Measurements from ENCODE around the gene AFAP1.

The AFAP1 gene

DNA sequence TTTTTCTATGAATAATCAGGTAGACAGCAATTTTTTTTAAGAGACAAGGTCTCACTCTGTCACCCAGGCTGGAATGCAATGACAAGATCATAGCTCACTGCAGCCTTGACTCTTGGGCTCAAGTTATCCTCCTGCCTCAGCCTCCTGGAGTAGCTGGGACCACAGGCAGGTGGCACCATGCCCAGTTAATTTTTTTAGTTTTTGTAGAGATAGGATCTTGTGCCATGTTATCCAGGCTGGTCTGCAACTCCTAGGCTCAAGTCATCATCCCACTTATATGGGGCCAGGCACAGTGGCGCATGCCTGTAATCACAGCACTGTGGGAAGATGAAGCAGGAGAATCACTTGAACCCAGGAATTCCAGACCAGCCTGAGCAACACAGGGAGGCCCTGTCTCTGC, 26.8 kb downstream of the AFAP1 start:
- DNase-seq, result no peak

DNA sequence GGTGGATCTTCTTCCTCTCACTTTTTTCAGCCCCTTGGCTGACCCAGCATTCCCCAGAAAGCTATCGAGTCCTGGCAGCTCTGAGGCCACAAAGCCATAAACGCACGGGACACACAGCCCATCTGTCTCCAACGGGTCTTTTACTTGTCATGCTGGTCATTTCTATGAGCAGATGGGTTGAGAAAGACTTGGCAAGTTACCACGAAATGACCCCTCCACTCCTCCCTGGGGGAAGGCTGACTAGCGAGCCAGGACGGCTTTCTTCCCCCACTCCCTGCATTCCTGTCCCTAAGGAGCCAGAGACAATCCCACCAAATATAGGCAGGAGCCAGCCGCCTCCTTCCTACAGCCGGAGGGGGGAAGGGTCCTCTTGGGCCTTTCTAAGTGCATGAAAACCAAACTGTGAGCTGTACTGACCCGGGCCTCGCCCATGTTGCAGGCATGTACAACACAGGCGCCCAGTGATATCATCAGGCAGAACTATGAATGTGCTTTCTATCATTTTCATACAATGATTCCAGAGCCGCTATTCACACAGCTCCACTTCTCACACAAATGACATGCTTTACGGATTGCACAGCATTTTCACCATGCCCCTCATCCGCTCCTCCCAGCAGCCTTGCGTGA, 28.6 kb downstream of the AFAP1 start:
- no peak for DNase-seq

DNA sequence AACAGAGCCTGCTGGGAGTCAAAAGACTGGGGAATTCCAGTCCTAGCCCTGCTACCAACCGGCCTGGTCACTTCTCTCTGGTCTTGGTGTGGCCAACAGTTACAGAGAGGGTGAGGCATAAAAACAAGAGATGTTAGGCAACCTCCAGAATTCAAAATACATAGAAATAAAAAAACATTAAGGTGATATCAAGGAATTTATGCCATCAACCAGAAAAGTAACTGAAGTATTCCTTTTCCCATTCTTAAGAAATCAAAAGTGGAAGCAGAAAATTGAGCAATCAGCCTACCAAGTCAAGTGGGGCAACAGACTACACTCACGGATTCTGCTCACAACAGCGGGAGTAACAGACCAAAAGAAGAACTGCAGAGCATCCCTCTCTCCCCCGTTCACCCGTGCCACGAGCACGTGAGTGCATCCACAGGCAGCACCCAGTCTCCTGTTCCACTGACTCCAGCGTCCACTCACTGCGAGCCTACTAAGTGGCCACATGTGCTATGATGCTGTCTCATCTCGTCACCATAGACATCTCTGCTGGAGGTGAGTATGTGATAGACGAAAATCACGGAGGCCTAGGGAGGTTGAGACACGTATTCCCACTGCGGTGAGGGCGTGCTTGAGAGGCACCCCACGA, 29.3 kb downstream of the AFAP1 start:
- DNase-seq, result no peak

DNA sequence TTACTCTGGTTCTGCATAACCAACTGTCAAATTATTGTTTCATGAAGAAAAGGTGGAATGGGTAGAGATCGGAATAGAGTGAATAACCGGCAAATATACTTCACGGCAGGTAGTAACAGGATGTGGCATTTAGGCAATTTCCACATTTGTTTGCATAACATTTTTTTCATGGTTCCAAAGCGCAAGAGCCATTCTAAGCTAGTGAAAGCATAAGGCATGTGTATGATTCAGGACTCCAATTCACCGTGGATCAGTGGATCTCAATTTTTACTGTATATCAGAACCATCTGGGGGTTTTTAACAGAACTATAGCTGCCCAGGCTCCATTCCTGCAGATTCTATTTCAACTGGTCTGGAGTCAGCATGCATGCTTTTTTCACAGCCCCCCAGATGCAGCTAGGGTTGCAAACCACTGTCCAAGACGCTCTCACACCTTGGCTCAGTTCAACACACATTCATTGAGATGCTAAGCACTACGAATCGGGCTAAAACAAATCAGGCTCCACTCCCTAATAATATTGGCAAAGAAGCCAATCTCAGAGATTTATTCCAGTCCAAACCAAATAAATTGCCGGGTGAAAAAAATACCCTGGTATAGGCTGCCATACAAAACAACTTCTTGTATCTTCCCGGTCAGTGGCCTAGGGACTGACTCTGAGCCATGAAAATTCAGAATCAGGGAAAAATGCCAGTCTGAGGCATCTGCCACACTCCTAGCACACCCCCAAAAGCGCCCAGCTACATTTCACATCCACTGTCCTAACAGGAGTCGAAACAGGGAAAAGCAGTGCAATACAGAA, 30.0 kb downstream of the AFAP1 start:
- no peak for DNase-seq

DNA sequence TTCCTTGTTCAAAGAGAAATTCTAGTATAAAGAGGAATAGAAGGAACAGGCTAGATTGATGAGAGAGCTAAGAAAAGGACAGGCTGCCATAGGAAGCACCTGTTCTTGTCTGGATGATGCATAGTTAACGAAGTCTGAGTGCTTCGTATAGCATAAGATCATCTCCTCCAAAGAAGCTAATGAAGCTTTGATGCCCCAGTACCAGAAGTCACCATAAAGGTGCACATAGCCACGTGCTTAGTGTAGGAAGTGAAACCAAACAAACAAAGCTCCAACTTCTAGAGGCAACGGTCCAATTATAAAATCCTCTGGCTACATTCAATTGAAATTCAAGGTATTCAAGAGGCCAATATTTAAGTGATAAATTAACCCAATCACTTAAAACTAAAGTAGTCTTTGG, 31.0 kb downstream of the AFAP1 start:
- DNase-seq, result no peak

DNA sequence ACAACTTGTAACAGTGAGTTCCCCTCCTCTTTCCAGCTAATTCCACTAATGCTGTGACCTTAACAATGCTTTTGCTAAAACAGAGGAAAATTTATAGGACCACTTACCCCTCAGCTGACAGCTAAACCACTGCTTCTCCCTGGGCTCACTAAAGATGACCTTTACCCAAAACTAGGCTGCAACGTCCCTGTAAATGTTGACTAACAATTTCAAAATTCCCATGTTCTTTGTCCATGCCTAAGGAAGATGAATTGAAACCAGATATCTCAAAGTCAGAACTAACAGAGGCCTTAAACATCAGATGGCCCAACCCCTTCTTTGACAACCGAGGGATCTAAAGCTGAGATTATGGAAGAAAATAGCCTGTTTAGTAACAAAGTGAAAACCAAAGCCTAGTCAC, 32.5 kb downstream of the AFAP1 start:
- no peak for DNase-seq

DNA sequence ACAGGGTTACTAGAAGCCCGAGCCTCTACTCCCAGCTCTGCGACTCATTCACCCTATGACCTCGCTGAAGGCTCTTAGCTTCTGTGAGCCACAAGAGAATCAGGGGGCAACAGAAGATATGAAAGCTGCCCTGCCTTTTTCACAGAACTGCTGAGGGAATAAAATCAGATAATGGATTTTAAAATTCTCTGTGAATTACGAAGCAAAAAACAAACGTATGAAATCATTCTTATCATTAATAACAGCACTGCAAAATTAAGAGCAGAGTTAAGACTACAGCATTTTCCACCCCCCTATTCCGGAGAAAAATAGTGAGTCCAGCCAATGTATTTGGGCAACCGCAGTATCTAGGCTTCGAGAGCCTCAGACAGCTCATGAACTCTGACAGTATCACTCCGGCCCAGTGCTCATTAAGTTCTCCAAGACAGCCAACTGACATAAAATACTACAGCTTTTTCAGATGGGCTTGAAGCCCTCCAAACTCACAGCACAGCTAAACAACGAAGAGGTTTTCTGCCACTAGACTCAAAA, 33.4 kb downstream of the AFAP1 start:
- no peak for DNase-seq

DNA sequence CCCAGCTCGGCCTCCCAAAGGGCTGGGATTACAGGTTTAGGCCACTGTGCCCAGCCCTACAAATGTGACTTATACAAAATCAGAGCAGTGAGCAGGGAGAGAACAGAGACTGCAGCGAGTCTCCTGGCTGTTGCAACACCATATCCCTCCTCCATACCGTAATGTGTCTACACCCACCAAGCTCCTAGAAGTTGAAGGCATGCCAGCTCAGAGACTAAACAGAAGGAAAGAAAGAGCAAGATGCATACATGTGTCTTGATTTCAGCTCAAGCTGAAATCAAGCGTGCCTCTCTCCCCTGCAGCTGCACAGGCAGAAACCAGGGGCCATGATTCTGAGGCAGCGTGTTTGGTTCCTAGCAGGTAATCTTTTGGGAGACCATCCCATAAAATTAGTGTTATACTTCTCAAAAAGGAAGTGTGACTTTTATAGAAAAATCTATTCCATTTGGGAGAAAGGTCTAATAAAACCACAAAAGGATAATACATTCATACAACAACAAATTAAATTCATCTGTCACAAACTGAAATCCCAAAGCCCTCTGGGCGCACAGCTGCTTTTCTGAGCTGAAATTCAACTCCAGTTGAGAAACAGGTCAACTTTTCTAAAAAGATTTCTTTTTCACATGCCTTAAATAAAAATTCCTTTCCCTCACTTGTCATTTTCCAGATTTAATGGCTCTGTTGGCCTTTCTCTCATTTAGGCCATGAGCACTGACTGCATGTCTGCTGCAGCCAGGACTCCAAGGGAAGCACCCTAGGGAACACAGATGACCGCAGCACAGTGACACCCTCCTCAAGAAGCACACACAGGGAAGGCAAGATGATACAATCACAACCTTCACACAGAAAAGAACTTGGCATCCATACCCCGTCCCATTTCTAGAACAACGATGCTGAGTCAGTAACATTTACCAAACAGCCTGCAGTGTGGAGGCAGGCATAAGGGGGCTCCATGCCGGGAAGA, 34.4 kb downstream of the AFAP1 start:
- DNase-seq, result no peak

DNA sequence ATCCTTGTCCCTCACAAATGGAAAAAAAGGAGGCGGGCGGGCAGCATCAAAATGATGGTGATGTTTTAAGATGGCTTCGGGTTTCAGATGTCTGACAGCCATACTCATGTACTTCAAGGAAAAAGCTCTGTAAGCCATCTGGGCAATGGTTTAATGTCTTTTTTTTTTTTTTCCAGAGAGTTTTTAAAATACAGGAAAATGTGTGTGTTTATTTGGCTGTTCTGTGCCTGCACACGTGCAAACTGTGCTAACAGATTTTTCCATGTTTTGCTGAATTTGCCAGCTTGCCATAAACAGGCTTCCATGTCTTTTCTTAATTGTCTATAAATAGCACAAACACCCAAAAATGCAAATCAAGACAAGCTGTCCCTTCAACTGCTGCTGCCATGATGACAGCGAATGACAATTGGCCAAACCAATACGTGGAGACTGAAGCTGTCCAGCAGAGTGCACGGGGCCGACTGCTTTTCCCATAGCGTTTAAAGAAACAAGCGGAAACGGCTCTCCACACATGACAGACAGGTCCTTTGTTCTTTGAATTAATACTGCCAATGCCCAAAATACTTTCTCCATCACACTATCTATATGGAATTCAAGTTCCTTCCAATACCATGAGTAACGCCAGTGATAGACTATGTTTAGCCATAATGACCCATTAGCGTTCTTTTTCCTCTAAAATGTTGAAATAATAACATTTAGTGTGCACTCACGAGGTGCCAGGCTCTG, 35.7 kb downstream of the AFAP1 start:
- DNase-seq, result no peak

DNA sequence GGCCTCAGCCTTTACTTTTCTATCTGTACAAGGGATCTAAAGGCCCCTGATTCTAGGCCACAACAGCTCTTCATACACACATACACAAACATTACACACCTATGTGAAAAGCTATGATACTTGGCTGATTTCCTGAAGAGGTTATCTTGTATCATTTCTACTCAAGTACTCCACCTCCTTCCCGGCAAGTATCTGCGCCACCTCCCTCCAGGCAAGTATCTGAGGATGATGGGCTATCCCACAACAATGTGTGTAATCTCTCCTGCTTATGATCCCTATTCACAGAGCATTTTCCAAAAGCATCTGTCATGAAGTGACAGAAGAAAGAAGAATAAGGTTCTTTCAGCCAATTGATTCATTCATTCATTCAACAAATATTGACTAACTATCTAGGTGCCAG, 36.8 kb downstream of the AFAP1 start:
- no peak for DNase-seq

DNA sequence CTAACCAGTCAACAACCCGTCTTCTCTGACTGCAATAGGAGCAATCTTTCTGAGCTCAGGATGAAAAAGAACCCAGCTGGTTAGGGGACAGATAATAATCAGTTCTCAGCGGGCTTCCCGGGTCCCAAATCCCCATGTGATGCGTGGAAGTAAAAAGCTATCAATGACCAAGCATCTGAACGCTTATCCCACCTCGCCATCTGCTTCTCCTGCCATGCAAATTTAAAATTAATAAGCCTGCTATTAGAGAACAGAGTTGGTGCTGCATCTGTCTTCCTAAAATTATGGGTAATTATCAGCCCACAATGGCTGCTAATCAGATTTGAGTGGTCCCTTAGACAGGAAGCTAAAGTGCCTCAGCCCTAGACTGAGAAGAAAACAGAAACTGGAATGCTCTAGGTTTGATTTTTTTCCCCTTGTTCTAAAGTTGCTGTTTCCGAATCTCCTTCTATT, 37.5 kb downstream of the AFAP1 start:
- no peak for DNase-seq

DNA sequence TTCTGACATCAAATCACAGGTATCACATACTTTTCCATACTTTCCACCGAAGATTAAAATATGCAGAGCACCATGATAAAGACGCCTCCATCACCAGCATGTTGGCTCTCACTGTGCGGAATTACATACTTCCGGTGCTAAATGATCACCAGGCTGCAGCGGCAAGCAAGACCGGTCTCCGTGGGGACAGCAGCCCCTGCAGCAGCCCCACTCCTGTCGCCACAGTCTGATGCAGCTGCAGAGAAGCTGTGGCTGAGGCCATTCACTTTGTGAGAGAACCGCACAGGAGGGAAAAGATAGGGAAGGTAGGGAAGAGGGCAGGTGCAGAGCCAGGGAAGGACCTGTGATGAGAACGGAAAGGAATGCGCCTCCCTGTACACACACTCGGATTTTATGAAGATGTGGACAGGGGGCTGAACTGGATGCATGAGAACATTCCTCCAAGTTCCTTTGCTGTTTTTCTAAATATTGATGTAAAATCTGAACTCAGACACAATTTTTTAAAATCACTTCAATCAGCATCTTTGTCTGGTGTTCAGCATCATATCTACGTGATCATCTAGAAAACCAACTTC, 38.3 kb downstream of the AFAP1 start:
- no peak for DNase-seq

DNA sequence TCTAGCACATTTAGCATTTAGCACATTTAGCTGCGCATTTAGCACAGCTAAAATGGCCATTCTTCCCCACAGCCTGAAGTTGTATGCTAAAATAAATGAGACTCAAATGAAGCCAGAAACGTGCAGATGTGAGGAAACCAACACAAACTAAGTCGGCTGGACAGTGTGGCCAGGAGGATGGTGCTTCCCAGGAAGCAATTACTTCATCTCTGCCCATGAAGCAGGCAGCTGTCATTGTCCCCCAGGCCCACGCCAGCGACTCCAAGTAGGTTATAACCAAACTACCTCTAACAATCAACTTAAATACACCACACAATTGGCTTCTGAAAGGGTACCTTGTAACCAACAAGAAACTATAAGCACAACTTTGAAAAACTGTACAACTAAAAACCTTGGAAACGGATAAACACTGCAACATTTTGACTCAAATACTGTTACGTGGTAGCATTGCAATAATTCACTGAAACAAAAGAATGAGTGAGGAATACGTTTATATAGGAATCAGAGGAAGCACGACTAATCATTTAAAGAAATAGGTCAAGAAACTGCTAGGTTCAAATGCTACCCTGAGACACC, 39.2 kb downstream of the AFAP1 start:
- no peak for DNase-seq

DNA sequence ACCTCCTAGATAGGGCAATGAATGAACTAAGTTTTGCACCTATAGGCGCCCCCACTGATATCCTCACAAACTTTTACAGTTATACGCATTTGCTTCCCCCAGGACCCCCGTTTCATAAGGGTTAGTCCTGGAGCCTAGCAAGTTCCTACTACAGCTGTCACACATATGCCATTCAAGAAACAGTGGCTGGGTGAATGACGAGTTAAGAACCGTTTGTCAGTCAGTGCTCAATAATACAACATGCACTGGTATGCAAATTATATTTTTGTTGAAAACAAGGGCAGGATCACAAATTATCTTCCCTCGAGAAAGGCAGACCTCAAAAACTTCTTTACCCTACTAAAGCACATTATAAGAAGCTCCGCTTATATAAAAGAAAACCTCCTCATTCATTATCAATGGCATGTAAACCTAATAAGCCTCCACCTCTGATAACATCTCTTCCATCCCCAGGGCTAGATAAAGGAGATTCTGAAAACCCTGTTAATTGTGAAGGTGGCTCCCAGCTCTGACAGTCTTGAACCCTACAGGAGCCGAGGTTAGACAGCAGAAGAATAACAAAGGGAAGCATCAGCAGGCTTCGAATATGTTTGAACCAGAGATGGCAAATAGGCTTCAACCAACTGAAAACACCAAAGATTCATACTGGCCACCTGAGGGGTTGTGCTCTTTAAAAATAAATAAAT, 40.3 kb downstream of the AFAP1 start:
- DNase-seq, result no peak

DNA sequence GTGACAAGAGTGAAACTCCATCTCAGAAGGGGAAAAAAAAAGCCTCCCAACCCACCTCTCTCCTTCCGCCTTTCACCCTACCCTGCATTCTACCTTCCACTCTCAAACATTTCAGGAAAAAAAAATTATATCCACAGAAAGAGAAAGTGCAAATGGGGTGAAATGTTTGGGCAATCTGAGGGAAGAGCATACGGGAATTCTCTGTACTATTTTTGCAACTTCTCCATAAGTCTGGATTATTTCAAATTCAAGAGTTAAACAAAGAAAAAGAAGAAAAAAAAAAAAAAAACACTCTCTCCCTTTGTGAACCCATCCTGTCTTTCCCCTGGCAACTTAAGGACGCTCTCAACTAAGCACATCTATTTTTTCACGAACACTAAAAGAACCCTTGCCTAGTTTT, 41.3 kb downstream of the AFAP1 start:
- DNase-seq, result no peak

DNA sequence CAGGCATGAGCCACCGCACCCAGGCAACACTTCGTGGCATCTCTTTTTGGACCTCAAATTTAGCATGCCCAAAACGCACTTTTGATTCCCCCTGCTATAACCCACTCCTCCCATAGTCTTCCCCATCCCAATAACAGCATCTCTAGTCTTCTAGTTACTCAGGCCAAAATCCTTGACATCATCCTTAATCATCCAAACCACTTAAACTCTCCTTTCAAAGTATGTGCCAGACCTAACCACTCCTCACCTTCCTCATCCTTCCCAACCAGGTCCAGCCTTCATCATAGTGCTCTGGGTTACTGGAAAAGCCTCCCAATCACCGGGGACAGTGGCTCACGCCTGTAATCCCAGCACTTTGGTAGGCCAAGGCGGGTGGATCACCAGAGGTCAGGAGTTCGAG, 41.9 kb downstream of the AFAP1 start:
- no peak for DNase-seq

DNA sequence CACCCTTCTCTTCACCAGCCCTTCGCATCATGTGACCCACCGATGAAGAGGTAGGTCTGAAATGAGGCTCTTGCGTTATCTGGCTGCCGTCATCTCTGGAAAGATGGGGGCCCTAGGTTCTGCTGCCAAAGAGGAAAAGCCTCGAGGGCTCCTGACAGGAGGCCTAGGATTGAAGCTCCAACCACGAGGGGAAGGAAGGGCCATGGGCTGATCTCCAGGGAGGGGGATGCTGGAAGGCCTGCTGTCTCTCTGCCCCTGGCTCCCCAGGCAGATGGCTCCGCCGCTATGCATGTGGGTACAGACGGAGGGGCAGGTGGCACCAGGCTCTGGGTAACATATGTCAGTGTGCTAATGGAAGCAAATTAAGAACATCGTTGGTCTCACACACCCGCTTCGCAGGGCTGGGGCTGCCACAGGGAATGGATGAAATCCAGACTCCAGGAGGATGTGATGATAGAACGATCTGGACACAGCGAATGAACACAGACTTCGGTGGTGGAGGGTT, 44.9 kb downstream of the AFAP1 start:
- DNase-seq, result no peak

DNA sequence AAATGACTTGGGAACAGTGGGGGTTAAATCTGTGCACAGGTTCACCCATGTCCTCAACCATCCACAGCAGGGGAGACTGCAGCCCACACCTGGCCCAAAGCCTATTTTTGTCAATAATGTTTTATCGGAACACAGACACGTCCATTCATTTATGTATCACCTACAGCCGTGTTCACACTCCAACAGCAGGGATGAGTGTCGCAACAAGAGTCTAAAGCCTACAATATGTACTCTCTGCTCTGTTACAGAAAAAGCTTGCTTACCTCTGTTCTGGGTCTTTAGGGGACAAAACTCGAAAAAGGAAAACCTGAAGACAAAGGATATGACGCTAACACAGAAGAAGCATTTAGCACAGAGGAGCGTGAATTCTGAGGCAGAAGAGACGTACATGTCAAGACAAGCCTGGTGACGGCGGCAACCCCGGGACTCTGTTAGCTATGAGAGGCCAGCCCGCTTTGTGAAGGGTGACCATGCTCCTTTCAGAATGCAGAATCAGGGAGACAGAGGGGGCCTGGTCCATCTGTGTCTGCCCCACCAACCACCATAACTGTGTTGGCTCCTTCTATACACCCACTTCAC, 45.5 kb downstream of the AFAP1 start:
- DNase-seq, result no peak

DNA sequence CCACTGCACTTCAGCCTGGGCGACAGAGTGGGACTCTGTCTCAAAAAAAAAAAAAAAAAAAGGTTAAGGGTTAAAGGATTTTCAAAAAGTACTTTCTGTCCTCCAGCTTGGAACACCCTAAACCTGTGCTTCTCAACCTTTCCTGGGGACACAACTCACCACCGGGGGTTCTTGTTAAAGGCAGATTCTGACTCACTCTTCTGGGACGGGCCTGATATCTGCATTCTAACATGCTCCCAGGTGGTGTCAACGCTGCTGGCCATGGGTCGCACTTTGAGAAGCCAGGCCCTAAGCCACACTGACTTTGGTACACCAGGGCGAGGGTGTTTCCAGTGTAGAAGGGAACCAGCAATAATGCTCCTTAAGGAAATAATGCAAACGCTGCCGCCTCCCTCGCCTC, 46.1 kb downstream of the AFAP1 start:
- DNase-seq, result no peak
